WTC11 (cell line): Measurements from ENCODE around the gene LRTM2. TPM values are rescaled to one million over a fixed set of nuclear protein-coding genes. Genes with fewer than 3 reads are reported as not detected.

Experiments
- ATAC-seq: fragments of 200-7000 bp; cut with Tn5 transposase; 2 replicates; pipeline ENCODE4 v1.10.0; 2021; ENCODE audit warnings: mild to moderate bottlenecking, moderate library complexity
- CTCF ChIA-PET: fragments of 300-600 bp; sonication (Branson Sonifier 250); formaldehyde crosslinking; loops from one replicate; lab custom pipeline; 2021; ENCODE audit warnings: antibody characterized with exemption; lab: Charles Lee
- POLR2A ChIA-PET: fragments of 350-600 bp; sonication (Branson Sonifier 250); formaldehyde crosslinking; loops from one replicate; lab custom pipeline; 2021; ENCODE audit warnings: antibody characterized with exemption; lab: Charles Lee
- DNase-seq: peaks from one replicate; pipeline ENCODE4 v3.0.0; 2021; ENCODE audit warnings: low spot score
- H3K27ac Mint-ChIP-seq: 2 replicates; pipeline ENCODE4 v1.8.0; 2021; ENCODE audit warnings: mixed read lengths
- H3K27me3 Mint-ChIP-seq: 2 replicates; pipeline ENCODE4 v1.8.0; 2021; ENCODE audit warnings: low read depth, mild to moderate bottlenecking, moderate library complexity, mixed read lengths
- H3K36me3 Mint-ChIP-seq: 2 replicates; pipeline ENCODE4 v1.8.0; 2021; ENCODE audit warnings: mixed read lengths
- H3K4me1 Mint-ChIP-seq: 2 replicates; pipeline ENCODE4 v1.8.0; 2022; ENCODE audit warnings: mixed read lengths
- H3K4me3 Mint-ChIP-seq: 2 replicates; pipeline ENCODE4 v1.8.0; 2021; ENCODE audit warnings: mild to moderate bottlenecking, moderate library complexity, mixed read lengths
- H3K9me3 Mint-ChIP-seq: 2 replicates; pipeline ENCODE4 v1.8.0; 2021; ENCODE audit warnings: mixed read lengths
- CBFB ChIP-seq: sonication (generic); formaldehyde crosslinking; IDR thresholded peaks from 2 replicates; pipeline ENCODE4 v1.8.1; 2022; ENCODE audit warnings: mild to moderate bottlenecking, low read depth, missing genetic modification reagents
- E2F5 ChIP-seq: sonication (generic); formaldehyde crosslinking; IDR thresholded peaks from 2 replicates; pipeline ENCODE4 v1.8.1; 2022; ENCODE audit warnings: mild to moderate bottlenecking, moderate library complexity, missing genetic modification reagents
- EMX1 ChIP-seq: fragments of 250-450 bp; sonication (Bioruptor Pico); IDR thresholded peaks from 2 replicates; pipeline ENCODE4 v1.8.0; 2021; ENCODE audit warnings: mild to moderate bottlenecking
- FOXP1 ChIP-seq: sonication (generic); formaldehyde crosslinking; IDR thresholded peaks from 2 replicates; pipeline ENCODE4 v1.8.0; 2022; ENCODE audit warnings: missing genetic modification reagents, mild to moderate bottlenecking, moderate library complexity, borderline replicate concordance
- FOXP4 ChIP-seq: sonication (generic); formaldehyde crosslinking; IDR thresholded peaks from 2 replicates; pipeline ENCODE4 v1.8.0; 2022; ENCODE audit warnings: mild to moderate bottlenecking, missing genetic modification reagents
- GABPB1 ChIP-seq: sonication (generic); formaldehyde crosslinking; IDR thresholded peaks from 2 replicates; pipeline ENCODE4 v1.8.1; 2023; ENCODE audit warnings: mild to moderate bottlenecking, missing genetic modification reagents
- GRHL2 ChIP-seq: fragments of 250-450 bp; sonication (Bioruptor Pico); IDR thresholded peaks from 2 replicates; pipeline ENCODE4 v1.8.0; 2022; ENCODE audit warnings: mild to moderate bottlenecking, moderate library complexity; ENCODE audit not compliant: insufficient replicate concordance, severe bottlenecking
- HMGA2 ChIP-seq: fragments of 250-450 bp; sonication (Bioruptor Pico); IDR thresholded peaks from 2 replicates; pipeline ENCODE4 v1.4.0; 2021; ENCODE audit warnings: mild to moderate bottlenecking, moderate library complexity
- NFYB ChIP-seq: sonication (generic); formaldehyde crosslinking; conservative IDR thresholded peaks from 2 replicates; pipeline ENCODE4 v1.8.0; 2022; ENCODE audit warnings: low read depth, missing genetic modification reagents
- SMAD3 ChIP-seq: sonication (generic); formaldehyde crosslinking; IDR thresholded peaks from 2 replicates; pipeline ENCODE4 v1.8.0; 2022; ENCODE audit warnings: missing genetic modification reagents, mild to moderate bottlenecking, borderline replicate concordance
- SMAD4 ChIP-seq: sonication (generic); formaldehyde crosslinking; IDR thresholded peaks from 2 replicates; pipeline ENCODE4 v1.8.0; 2022; ENCODE audit warnings: mild to moderate bottlenecking, missing genetic modification reagents
- TCF7 ChIP-seq: sonication (generic); formaldehyde crosslinking; IDR thresholded peaks from 2 replicates; pipeline ENCODE4 v1.8.0; 2022; ENCODE audit warnings: mild to moderate bottlenecking, low read depth, missing genetic modification reagents, moderate library complexity
- ZNF219 ChIP-seq: sonication (generic); formaldehyde crosslinking; IDR thresholded peaks from 2 replicates; pipeline ENCODE4 v1.8.0; 2023; ENCODE audit warnings: missing genetic modification reagents, mild to moderate bottlenecking, borderline replicate concordance
- ZNF263 ChIP-seq: sonication (generic); formaldehyde crosslinking; IDR thresholded peaks from 2 replicates; pipeline ENCODE4 v1.8.1; 2022; ENCODE audit warnings: low read depth, mild to moderate bottlenecking, moderate library complexity, missing genetic modification reagents
- ZNF317 ChIP-seq: sonication (generic); formaldehyde crosslinking; IDR thresholded peaks from 2 replicates; pipeline ENCODE4 v1.8.1; 2023; ENCODE audit warnings: low read depth, mild to moderate bottlenecking, moderate library complexity, missing genetic modification reagents, borderline replicate concordance
- ZNF671 ChIP-seq: fragments of 250-450 bp; sonication (Bioruptor Pico); IDR thresholded peaks from 2 replicates; pipeline ENCODE4 v1.8.0; 2021; ENCODE audit warnings: mild to moderate bottlenecking
- total RNA-seq: library from RNA; stranded (reverse); gene quantifications from 3 replicates; pipeline ENCODE4 v1.2.3, GENCODE V29; 2021
- TF ChIP-seq, protein P1 (sequence below): sonication (generic); formaldehyde crosslinking; IDR thresholded peaks from 2 replicates; pipeline ENCODE4 v1.8.0; 2023; ENCODE audit warnings: mild to moderate bottlenecking, missing genetic modification reagents
- TF ChIP-seq, protein P2 (sequence below): sonication (generic); formaldehyde crosslinking; IDR thresholded peaks from 2 replicates; pipeline ENCODE4 v1.8.0; 2022; ENCODE audit warnings: mild to moderate bottlenecking, missing genetic modification reagents

LRTM2 gene
- total RNA-seq, 1 experiment from 2014 or later: 0.66 TPM

DNA sequence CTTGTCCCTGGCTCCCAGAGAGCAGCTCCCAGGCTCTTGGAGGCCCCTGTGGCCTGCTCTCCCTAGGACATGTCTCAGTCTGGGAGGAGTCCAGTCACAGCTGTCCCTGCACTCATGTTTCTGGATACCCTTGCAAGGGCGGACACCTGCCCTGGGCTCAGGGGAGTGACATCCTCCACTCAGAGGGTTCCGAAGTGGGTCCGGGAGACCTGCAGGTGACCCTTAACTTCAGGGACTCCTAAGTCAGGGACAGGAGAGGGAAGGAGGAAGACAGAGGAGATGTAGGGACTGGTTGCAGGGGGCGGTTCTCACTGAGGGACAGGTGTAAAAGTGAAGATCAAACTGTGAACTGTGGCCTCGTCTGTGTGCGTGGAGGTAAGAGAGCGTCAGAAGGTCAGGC, 60.5 kb downstream of the LRTM2 start:
- H3K36me3 Mint-ChIP-seq: no peaks in the 10 kb centered on the region
- DNase-seq: no peak
- no peaks in the 10 kb centered on the region for H3K9me3 Mint-ChIP-seq
- TF ChIP-seq ZNF671 (CRISPR knock-in tag): no peak
- TF ChIP-seq ZNF317 (CRISPR knock-in tag): no peak
- TF ChIP-seq E2F5: no peak
- TF ChIP-seq HMGA2 (CRISPR knock-in tag): no peak
- no peak for TF ChIP-seq SMAD4 (CRISPR knock-in tag)
- TF ChIP-seq, protein P1, sequence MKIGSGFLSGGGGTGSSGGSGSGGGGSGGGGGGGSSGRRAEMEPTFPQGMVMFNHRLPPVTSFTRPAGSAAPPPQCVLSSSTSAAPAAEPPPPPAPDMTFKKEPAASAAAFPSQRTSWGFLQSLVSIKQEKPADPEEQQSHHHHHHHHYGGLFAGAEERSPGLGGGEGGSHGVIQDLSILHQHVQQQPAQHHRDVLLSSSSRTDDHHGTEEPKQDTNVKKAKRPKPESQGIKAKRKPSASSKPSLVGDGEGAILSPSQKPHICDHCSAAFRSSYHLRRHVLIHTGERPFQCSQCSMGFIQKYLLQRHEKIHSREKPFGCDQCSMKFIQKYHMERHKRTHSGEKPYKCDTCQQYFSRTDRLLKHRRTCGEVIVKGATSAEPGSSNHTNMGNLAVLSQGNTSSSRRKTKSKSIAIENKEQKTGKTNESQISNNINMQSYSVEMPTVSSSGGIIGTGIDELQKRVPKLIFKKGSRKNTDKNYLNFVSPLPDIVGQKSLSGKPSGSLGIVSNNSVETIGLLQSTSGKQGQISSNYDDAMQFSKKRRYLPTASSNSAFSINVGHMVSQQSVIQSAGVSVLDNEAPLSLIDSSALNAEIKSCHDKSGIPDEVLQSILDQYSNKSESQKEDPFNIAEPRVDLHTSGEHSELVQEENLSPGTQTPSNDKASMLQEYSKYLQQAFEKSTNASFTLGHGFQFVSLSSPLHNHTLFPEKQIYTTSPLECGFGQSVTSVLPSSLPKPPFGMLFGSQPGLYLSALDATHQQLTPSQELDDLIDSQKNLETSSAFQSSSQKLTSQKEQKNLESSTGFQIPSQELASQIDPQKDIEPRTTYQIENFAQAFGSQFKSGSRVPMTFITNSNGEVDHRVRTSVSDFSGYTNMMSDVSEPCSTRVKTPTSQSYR: no peak
- no peak for TF ChIP-seq TCF7 (CRISPR knock-in tag)
- no peak for TF ChIP-seq ZNF263 (CRISPR knock-in tag)
- no peak for TF ChIP-seq GABPB1 (CRISPR knock-in tag)
- no peak for TF ChIP-seq ZNF219 (CRISPR knock-in tag)
- TF ChIP-seq, all 79 proteins: peak for 0
- Mint-ChIP-seq H3K4me1 (no peaks in the 10 kb centered on the region), H3K27ac (no peak overlapping the region), H3K4me3 (no peak overlapping the region), H3K27me3 (no peaks in the 10 kb centered on the region)
- ChIA-PET CTCF (interaction anchor here (1.1 kb wide), 1 partner anchor 59 kb away, joined by 4 read pairs; no protein-coding TSS in a partner anchor), POLR2A (interaction anchor here (0.5 kb wide), 1 partner anchor 87 kb away, joined by 4 read pairs; no protein-coding TSS in a partner anchor)
- ATAC-seq: no peak

DNA sequence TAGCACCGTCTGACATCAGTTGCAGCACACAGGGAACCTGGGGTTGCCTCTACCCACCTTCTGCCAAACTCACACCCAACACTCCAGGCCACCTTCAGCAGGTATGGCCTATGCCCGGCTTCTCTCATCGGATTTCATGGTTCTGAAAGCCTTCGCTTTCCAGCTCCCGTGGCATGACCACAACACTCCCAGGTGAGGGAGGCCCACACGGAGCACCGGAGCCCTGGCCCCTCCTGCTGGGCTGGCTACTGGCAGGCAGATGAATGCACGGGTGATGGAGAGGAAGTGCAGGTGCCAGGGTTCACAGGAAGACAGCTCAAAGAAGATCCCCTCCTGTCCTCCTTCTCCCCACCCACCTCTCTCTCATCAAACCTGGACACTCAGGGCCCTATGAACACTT, 60.9 kb downstream of the LRTM2 start:
- Mint-ChIP-seq H3K36me3 (no peaks in the 10 kb centered on the region), H3K27me3 (no peaks in the 10 kb centered on the region)
- CTCF ChIA-PET: no interaction called here
- TF ChIP-seq GRHL2 (CRISPR knock-in tag) (no peak), EMX1 (no peak), CBFB (CRISPR knock-in tag) (no peak), FOXP4 (CRISPR knock-in tag) (no peak), ZNF219 (CRISPR knock-in tag) (no peak), HMGA2 (CRISPR knock-in tag) (no peak), FOXP1 (CRISPR knock-in tag) (no peak), NFYB (no peak), SMAD3 (no peak)
- TF ChIP-seq, protein P1: no peak
- TF ChIP-seq, protein P2, sequence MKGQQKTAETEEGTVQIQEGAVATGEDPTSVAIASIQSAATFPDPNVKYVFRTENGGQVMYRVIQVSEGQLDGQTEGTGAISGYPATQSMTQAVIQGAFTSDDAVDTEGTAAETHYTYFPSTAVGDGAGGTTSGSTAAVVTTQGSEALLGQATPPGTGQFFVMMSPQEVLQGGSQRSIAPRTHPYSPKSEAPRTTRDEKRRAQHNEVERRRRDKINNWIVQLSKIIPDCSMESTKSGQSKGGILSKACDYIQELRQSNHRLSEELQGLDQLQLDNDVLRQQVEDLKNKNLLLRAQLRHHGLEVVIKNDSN (CRISPR knock-in tag): no peak
- TF ChIP-seq, all 79 proteins: peak for 0
- no peak for ATAC-seq
- POLR2A ChIA-PET: no interaction called here
- H3K4me3 Mint-ChIP-seq: no peak overlapping the region
- H3K4me1 Mint-ChIP-seq: no peaks in the 10 kb centered on the region
- no peak overlapping the region for H3K27ac Mint-ChIP-seq
- H3K9me3 Mint-ChIP-seq: no peaks in the 10 kb centered on the region
- DNase-seq: no peak
